ENCODE data around the gene CCDC97. TPM values are rescaled to one million over a fixed set of nuclear protein-coding genes. Genes with fewer than 3 reads are reported as not detected.

CCDC97 gene
- 8.5 and 9.3 TPM in 2 replicates for polyA plus RNA-seq (2011; rRNA removed)
- polyA minus RNA-seq (2011; rRNA and poly(A)+ RNA removed): 14.0 and 15.8 TPM in 2 replicates

- no peak for TF ChIP-seq CTCF (IDR thresholded peaks at IDR 0.05; ENCODE audit: low read depth, low read length)
- Histone ChIP-seq H3K9me3 (ENCODE audit: control insufficient read depth, insufficient read depth, low read length) (no peaks in the 10 kb centered on the region), H3K27ac (ENCODE audit: low read depth, low read length) (peak within 1 kb of the TSS; percentile 98), H3K4me3 (ENCODE audit: low read depth, low read length) (peak within 1 kb of the TSS; percentile 93), H3K27me3 (ENCODE audit: control insufficient read depth, insufficient read depth, low read length) (no peaks in the 10 kb centered on the region)
- DNase-seq (ENCODE audit: low read depth, low spot score): peak; percentile 68
- ChIA-PET POLR2A (interaction anchor here (1.0 to 1.8 kb wide), 4 partner anchors 40 to 54 kb away, joined by 3 to 8 read pairs (median 4); partner anchors contain the start of genes B9D2, HNRNPUL1 and TGFB1), CTCF (interaction anchor here (0.8 kb wide), 1 partner anchor 12 kb away, joined by 4 read pairs; no protein-coding TSS in a partner anchor)
Measured at GRCh38 chr19:41310033-41310831, at the start of gene CCDC97. TSS of gene CCDC97 (plus strand) at chr19:41310172. CDS start at chr19:41310311, 139 bp downstream.

- Histone ChIP-seq H3K4me3 (ENCODE audit: low read depth, low read length) (peak overlapping the region; percentile 60), H3K27ac (ENCODE audit: low read depth, low read length) (peak overlapping the region; percentile 53), H3K27me3 (ENCODE audit: control insufficient read depth, insufficient read depth, low read length) (no peaks in the 10 kb centered on the region), H3K9me3 (ENCODE audit: control insufficient read depth, insufficient read depth, low read length) (no peaks in the 10 kb centered on the region; the same call in 1 of the 2 replicates)
- CTCF ChIA-PET: interaction anchor here (0.6 to 7.0 kb wide), 8 partner anchors 10 to 134 kb away, joined by 3 to 79 read pairs (median 4); no protein-coding TSS in a partner anchor
- POLR2A ChIA-PET: interaction anchor here (1.4 to 2.5 kb wide), 2 partner anchors 43 to 57 kb away, joined by 13 to 15 read pairs; partner anchors contain the start of gene AXL
- no peak for DNase-seq (ENCODE audit: low read depth, low spot score)
- no peak for TF ChIP-seq CTCF (IDR thresholded peaks at IDR 0.05; ENCODE audit: low read depth, low read length)
Measured at GRCh38 chr19:41261474-41262190, 48.3 kb upstream of the CCDC97 start.

GRCh38 chr19:41263042-41263849, 46.7 kb upstream of the CCDC97 start:
- ChIA-PET CTCF (interaction anchor here (0.7 to 7.0 kb wide), 4 partner anchors 27 to 60 kb away, joined by 3 to 79 read pairs (median 12); partner anchors contain the start of gene AXL), POLR2A (interaction anchor here (0.5 to 2.7 kb wide), 22 partner anchors 8 to 1121 kb away, joined by 3 to 16 read pairs (median 5); partner anchors contain the start of genes AXL and CYP2S1)
- Histone ChIP-seq H3K27me3 (ENCODE audit: control insufficient read depth, insufficient read depth, low read length) (no peaks in the 10 kb centered on the region), H3K27ac (ENCODE audit: low read depth, low read length) (peak overlapping the region; percentile 99), H3K4me3 (ENCODE audit: low read depth, low read length) (peak overlapping the region; percentile 75), H3K9me3 (ENCODE audit: control insufficient read depth, insufficient read depth, low read length) (no peaks in the 10 kb centered on the region; the same call in 1 of the 2 replicates)
- no peak for TF ChIP-seq CTCF (IDR thresholded peaks at IDR 0.05; ENCODE audit: low read depth, low read length)
- no peak for DNase-seq (ENCODE audit: low read depth, low spot score)

GRCh38 chr19:41263850-41264580, 46.0 kb upstream of the CCDC97 start, which contains the start of gene HNRNPUL1:
TSS of gene HNRNPUL1 (plus strand) at chr19:41264372. CDS start at chr19:41264504, 132 bp downstream.
- DNase-seq (ENCODE audit: low read depth, low spot score): peak; percentile 100
- peak within 1 kb of the TSS; percentile 99 for H3K27ac ChIP-seq (ENCODE audit: low read depth, low read length)
- POLR2A ChIA-PET: interaction anchor here (0.5 to 2.7 kb wide), 18 partner anchors 11 to 843 kb away, joined by 3 to 16 read pairs (median 4); partner anchors contain the start of gene AXL
- CTCF ChIA-PET: interaction anchor here (0.5 to 7.0 kb wide), 4 partner anchors 45 to 61 kb away, joined by 3 to 79 read pairs (median 4); no protein-coding TSS in a partner anchor
- TF ChIP-seq CTCF (IDR thresholded peaks at IDR 0.05; ENCODE audit: low read depth, low read length): peak; percentile 36
- no peaks in the 10 kb centered on the region; the same call in 1 of the 2 replicates for H3K9me3 ChIP-seq (ENCODE audit: control insufficient read depth, insufficient read depth, low read length)
- H3K4me3 ChIP-seq (ENCODE audit: low read depth, low read length): peak within 1 kb of the TSS; percentile 89
- no peaks in the 10 kb centered on the region for H3K27me3 ChIP-seq (ENCODE audit: control insufficient read depth, insufficient read depth, low read length)
